NCI-H1417 (cell line): Measurements from ENCODE around the gene NEU1.
"Not testable (repeated sequence)": the region's sequence is repeated elsewhere in the genome, so short reads cannot be mapped to it uniquely, and the experiment has no call there.

Experiments used
- DNase-seq, 3 experiments: peaks; one replicate each; lab custom pipeline; 2025; lab: John Stamatoyannopoulos, UW

The NEU1 gene

GRCh38 chr6:31874084-31874670 lies 11.6 kb upstream of the NEU1 start:
- no peak for DNase-seq

- DNase-seq: no peak
These were observed 8.5 kb upstream of the NEU1 start for GRCh38 chr6:31871046-31871659.

GRCh38 chr6:31870385-31870921 lies 7.8 kb upstream of the NEU1 start:
- no peak for DNase-seq

GRCh38 chr6:31869343-31869742 lies 6.7 kb upstream of the NEU1 start:
- DNase-seq: no peak

GRCh38 chr6:31868658-31868971 lies 6.0 kb upstream of the NEU1 start:
- not testable (repeated sequence) for DNase-seq

GRCh38 chr6:31865205-31866118 lies 2.8 kb upstream of the NEU1 start:
- DNase-seq: no peak

GRCh38 chr6:31864818-31865204 lies 2.2 kb upstream of the NEU1 start:
- no peak for DNase-seq

- not testable (repeated sequence) for DNase-seq
These were observed 1.5 kb upstream of the NEU1 start for GRCh38 chr6:31864123-31864562.

GRCh38 chr6:31861919-31862343 lies 690 bp downstream of the NEU1 start:
- no peak for DNase-seq

- no peak for DNase-seq
These were observed 1.5 kb downstream of the NEU1 start for GRCh38 chr6:31861150-31861549.

- no peak for DNase-seq
These were observed 2.3 kb downstream of the NEU1 start for GRCh38 chr6:31860349-31860748.

- DNase-seq: no peak
These were observed 2.7 kb downstream of the NEU1 start for GRCh38 chr6:31859923-31860322.

- DNase-seq: no peak
These were observed 3.9 kb downstream of the NEU1 start for GRCh38 chr6:31858707-31859106.

- not testable (repeated sequence) for DNase-seq
These were observed 4.8 kb downstream of the NEU1 start for GRCh38 chr6:31857774-31858173.

- DNase-seq: not testable (repeated sequence)
These were observed 10.5 kb downstream of the NEU1 start for GRCh38 chr6:31851980-31852718.

- no peak for DNase-seq
These were observed 11.2 kb downstream of the NEU1 start for GRCh38 chr6:31851485-31851832.

GRCh38 chr6:31850765-31851484 lies 11.7 kb downstream of the NEU1 start:
- DNase-seq: no peak

GRCh38 chr6:31847276-31847978 lies 15.2 kb downstream of the NEU1 start:
- no peak for DNase-seq

- no peak for DNase-seq
These were observed 18.1 kb downstream of the NEU1 start for GRCh38 chr6:31844507-31844906.

- DNase-seq: no peak
These were observed 20.6 kb downstream of the NEU1 start for GRCh38 chr6:31842053-31842452.

GRCh38 chr6:31839779-31840126 lies 22.9 kb downstream of the NEU1 start:
- DNase-seq: not testable (repeated sequence)
